ENCODE data around the gene RAPH1. TPM values are rescaled to one million over a fixed set of nuclear protein-coding genes. Genes with fewer than 3 reads are reported as not detected.
A peak's percentile ranks its signal among the peaks of the same experiment; 100 is the strongest.

RAPH1 gene
- total and polyA plus RNA-seq, 4 donors, result 7.2 to 62.7 (median 35.1) TPM

DNA sequence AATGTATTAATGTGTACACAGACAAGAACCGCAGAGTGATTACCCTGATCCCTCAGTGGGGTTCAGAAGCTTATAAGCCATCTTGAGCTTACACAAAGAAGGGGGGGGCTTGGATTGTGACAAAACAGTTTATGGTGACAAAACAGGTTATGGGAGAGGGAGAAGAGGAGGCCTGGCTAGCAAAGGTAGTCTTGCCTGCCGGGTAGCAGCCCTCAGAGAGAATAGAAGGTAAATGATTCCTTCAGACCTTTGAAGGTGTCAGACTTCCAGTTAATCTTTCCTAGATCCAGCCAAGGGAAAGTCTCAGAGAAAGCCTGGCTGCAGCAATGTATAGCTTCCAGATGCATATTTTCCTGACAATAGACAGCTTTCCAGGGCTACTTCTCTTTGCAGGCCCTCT, 44.6 kb upstream of the RAPH1 start:
- peak overlapping the region in 1 of 2 donors; percentile 42 for H3K9ac ChIP-seq (ENCODE audit: insufficient read depth in 1 of 2, low read length in 2 of 2)
- DNase-seq (no peak), ATAC-seq (ENCODE audit: insufficient read depth, low FRiP score) (no peak)
- no peak overlapping the region for H3K4me3 ChIP-seq
- H3K36me3 ChIP-seq (ENCODE audit: control insufficient read depth in 4 of 4, insufficient read depth in 4 of 4, low read length in 4 of 4), result no peaks in the 10 kb centered on the region
- TF ChIP-seq, protein P1, sequence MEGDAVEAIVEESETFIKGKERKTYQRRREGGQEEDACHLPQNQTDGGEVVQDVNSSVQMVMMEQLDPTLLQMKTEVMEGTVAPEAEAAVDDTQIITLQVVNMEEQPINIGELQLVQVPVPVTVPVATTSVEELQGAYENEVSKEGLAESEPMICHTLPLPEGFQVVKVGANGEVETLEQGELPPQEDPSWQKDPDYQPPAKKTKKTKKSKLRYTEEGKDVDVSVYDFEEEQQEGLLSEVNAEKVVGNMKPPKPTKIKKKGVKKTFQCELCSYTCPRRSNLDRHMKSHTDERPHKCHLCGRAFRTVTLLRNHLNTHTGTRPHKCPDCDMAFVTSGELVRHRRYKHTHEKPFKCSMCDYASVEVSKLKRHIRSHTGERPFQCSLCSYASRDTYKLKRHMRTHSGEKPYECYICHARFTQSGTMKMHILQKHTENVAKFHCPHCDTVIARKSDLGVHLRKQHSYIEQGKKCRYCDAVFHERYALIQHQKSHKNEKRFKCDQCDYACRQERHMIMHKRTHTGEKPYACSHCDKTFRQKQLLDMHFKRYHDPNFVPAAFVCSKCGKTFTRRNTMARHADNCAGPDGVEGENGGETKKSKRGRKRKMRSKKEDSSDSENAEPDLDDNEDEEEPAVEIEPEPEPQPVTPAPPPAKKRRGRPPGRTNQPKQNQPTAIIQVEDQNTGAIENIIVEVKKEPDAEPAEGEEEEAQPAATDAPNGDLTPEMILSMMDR (IDR thresholded peaks at IDR 0.05; ENCODE audit: control extremely low read depth, extremely low read depth), result no peak
- H3K9me3 ChIP-seq (ENCODE audit: control insufficient read depth in 4 of 4, insufficient read depth in 3 of 4, low read length in 3 of 4), result no peaks in the 10 kb centered on the region
- peaks cover 2 to 21% (median 9%) of the 10 kb centered on the region in 5 donors for H3K4me1 ChIP-seq (ENCODE audit: control insufficient read depth in 5 of 5, insufficient read depth in 5 of 5, low read length in 5 of 5)
- no peaks in the 10 kb centered on the region for H3K27me3 ChIP-seq (ENCODE audit: control insufficient read depth in 3 of 3, insufficient read depth in 3 of 3, low read length in 2 of 3)
- 81% methylated on average over 2 of the region's 2 CpGs for WGBS, 2 donors
- H3K27ac ChIP-seq (ENCODE audit: low read depth in 1 of 2, low read length in 1 of 2), result peak overlapping the region; percentile 18 to 68

DNA sequence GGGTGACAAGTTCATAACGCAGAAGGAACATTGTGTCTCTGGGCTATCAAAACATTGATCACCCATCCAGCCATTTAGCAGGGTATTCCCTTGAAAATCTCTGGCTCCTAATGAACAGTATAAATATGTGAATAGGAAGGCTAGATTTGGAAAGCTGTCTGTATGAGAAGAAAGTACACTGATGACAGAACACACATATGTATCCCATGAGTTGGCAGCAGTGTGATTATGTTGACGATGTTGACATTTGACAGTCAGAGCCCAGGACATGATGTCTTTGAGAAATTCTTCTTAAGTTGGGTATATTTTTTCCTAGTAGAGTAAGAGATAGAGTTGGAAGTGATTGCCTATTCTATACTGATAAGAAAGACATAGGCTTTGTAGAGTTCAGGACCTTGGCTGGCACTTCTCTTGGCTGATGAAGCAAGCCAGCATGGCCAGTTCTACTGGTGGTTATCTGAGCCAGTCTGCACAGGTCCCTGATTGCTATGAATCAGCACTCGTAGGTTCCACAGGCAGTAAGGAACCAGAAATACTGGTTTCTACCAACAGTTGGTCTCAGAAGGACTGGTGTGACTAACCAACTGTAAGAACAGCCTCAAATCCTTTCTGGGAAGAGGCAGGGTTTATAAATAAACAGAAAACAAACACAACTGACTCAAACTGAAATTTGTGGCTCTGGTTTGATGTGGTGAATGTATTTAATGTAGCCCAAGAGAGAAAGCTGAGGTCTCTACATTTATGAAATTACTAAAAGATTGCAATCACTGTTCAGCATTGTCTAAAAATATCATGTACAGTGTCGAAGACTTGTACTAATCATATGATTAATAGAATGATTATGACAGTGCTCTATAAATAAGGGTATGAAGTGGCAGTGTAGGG, 43.9 kb upstream of the RAPH1 start:
- Histone ChIP-seq H3K27me3 (ENCODE audit: control insufficient read depth in 3 of 3, insufficient read depth in 3 of 3, low read length in 2 of 3) (no peaks in the 10 kb centered on the region), H3K9me3 (ENCODE audit: control insufficient read depth in 4 of 4, insufficient read depth in 3 of 4, low read length in 3 of 4) (no peaks in the 10 kb centered on the region), H3K9ac (ENCODE audit: insufficient read depth in 1 of 2, low read length in 2 of 2) (peak overlapping the region in 1 of 2 donors; percentile 42), H3K27ac (ENCODE audit: low read depth in 1 of 2, low read length in 1 of 2) (peak overlapping the region; percentile 18 to 68), H3K4me3 (no peak overlapping the region), H3K4me1 (ENCODE audit: control insufficient read depth in 5 of 5, insufficient read depth in 5 of 5, low read length in 5 of 5) (peaks cover 0 to 21% (median 9%) of the 10 kb centered on the region in 5 donors), H3K36me3 (ENCODE audit: control insufficient read depth in 4 of 4, insufficient read depth in 4 of 4, low read length in 4 of 4) (no peaks in the 10 kb centered on the region)
- 59 to 72% methylated on average over 4 of the region's 4 CpGs for WGBS, 2 donors
- peak; percentile 25 to 77 (median 51) for DNase-seq
- peak; percentile 86 for ATAC-seq (ENCODE audit: insufficient read depth, low FRiP score)
- TF ChIP-seq, protein P1 (IDR thresholded peaks at IDR 0.05; ENCODE audit: control extremely low read depth, extremely low read depth), result no peak

DNA sequence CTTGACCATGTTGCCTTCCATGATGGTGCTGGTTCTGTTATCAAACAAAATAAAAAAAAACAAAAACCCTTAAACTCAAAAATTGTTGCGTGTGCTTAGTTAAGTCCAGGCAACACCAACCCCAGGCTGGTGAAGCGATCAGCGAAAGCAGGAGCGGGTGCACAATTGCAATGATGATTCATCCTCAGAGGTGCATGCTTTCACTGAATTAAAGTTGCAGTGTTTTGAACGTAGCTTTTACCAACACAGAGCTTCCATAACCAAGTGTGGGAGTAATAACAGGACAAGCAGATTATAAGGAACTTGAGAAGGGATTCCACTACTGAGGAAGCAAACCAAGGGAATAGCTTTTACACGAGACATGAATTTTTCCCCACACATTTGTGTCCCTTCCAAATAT, 39.7 kb upstream of the RAPH1 start:
- no peak for DNase-seq
- WGBS, 2 donors, result 89% methylated on average over 6 of the region's 6 CpGs
- Histone ChIP-seq H3K4me1 (ENCODE audit: control insufficient read depth in 5 of 5, insufficient read depth in 5 of 5, low read length in 5 of 5) (peaks cover 0 to 8% (median 0%) of the 10 kb centered on the region in 5 donors), H3K27me3 (ENCODE audit: control insufficient read depth in 3 of 3, insufficient read depth in 3 of 3, low read length in 2 of 3) (no peaks in the 10 kb centered on the region), H3K9ac (ENCODE audit: insufficient read depth in 1 of 2, low read length in 2 of 2) (no peak overlapping the region), H3K9me3 (ENCODE audit: control insufficient read depth in 4 of 4, insufficient read depth in 3 of 4, low read length in 3 of 4) (no peaks in the 10 kb centered on the region), H3K27ac (ENCODE audit: low read depth in 1 of 2, low read length in 1 of 2) (no peak overlapping the region), H3K36me3 (ENCODE audit: control insufficient read depth in 4 of 4, insufficient read depth in 4 of 4, low read length in 4 of 4) (no peaks in the 10 kb centered on the region), H3K4me3 (no peak overlapping the region)
- TF ChIP-seq, protein P1 (IDR thresholded peaks at IDR 0.05; ENCODE audit: control extremely low read depth, extremely low read depth), result no peak
- no peak for ATAC-seq (ENCODE audit: insufficient read depth, low FRiP score)
